HepG2 (cell line): Measurements from ENCODE around the gene GTF2F2. TPM values are rescaled to one million over a fixed set of nuclear protein-coding genes. Genes with fewer than 3 reads are reported as not detected.

Experiments used
- ATAC-seq: fragments of 200-7000 bp; cut with Tn5 transposase; 3 replicates; pipeline ENCODE4 v1.9.1; 2020; ENCODE audit warnings: mild to moderate bottlenecking, moderate library complexity
- BruUV-seq: library from RNA; stranded (reverse); fragments of 400-500 nt; replicated peaks from 2 replicates; lab custom pipeline; 2021; lab: Mats Ljungman, UMichigan
- CTCF ChIA-PET: fragments of 300-600 bp; formaldehyde crosslinking; extraction: SDS; loops from one replicate; lab custom pipeline; 2021; ENCODE audit warnings: low total read pairs, inconsistent platforms, low intra/inter-chr PET ratio; lab: Yijun Ruan, JAX
- POLR2A ChIA-PET: fragments of 350-600 bp; sonication (Branson Sonifier 250); formaldehyde crosslinking; loops from one replicate; lab custom pipeline; 2020; ENCODE audit warnings: antibody characterized with exemption, inconsistent platforms; lab: Yijun Ruan, JAX
- DNase-seq: peaks from one replicate; pipeline ENCODE4 v3.0.0-alpha.2; 2015; ENCODE audit warnings: low spot score
- FAIRE-seq: peaks from 3 replicates; lab custom pipeline; 2011; peaks lifted over from hg19 to GRCh38; lab: Jason Lieb, UNC
- H2AFZ ChIP-seq: one replicate; pipeline ENCODE4 v1.6.1; 2011; ENCODE audit warnings: low read length, inconsistent platforms
- H3K27ac ChIP-seq: fragments of 300-600 bp; 3 replicates; pipeline ENCODE4 v1.8.0; 2011; ENCODE audit warnings: mixed run types, mild to moderate bottlenecking, mixed read lengths, low read length, inconsistent platforms; ENCODE audit not compliant: insufficient read depth; ENCODE audit errors: extremely low read length
- H3K27me3 ChIP-seq, 2 experiments: fragments of 200-600 bp in 1 of 2; 2 replicates in 1 of 2; 3 replicates in 1 of 2; pipeline versions ENCODE4 v1.6.0 to v1.8.0; 2011; ENCODE audit warnings: low read length in 2 of 2, mild to moderate bottlenecking in 2 of 2, moderate library complexity in 2 of 2, inconsistent platforms in 1 of 2; ENCODE audit not compliant: insufficient read depth in 2 of 2, control insufficient read depth in 1 of 2
- H3K36me3 ChIP-seq, 2 experiments: fragments of 200-600 bp in 1 of 2; replicated peaks in 1 of 2; 2 replicates in 1 of 2; 3 replicates in 1 of 2; pipeline versions ENCODE4 v1.5.1 to v1.8.0; 2011; ENCODE audit warnings: low read length in 2 of 2, inconsistent platforms in 1 of 2; ENCODE audit not compliant: insufficient read depth in 2 of 2, control insufficient read depth in 1 of 2
- H3K4me1 ChIP-seq: 2 replicates; pipeline ENCODE4 v1.5.1; 2012; ENCODE audit warnings: low read length, inconsistent platforms; ENCODE audit not compliant: insufficient read depth
- H3K4me2 ChIP-seq: 2 replicates; pipeline ENCODE4 v1.6.0; 2011; ENCODE audit warnings: low read depth, low read length, inconsistent platforms
- H3K4me3 ChIP-seq, 3 experiments: fragments of 200-600 bp in 1 of 3; sonication (generic), shearing (Covaris generic) in 1 of 3; replicated peaks in 1 of 3; 2 replicates each; pipeline ENCODE4 v1.5.1; 2011 to 2016; ENCODE audit warnings: low read length in 3 of 3, inconsistent platforms in 2 of 3, low read depth in 2 of 3, mild to moderate bottlenecking in 2 of 3, control low read depth in 1 of 3, mixed read lengths in 1 of 3; ENCODE audit not compliant: insufficient read depth in 1 of 3
- H3K79me2 ChIP-seq: one replicate; pipeline ENCODE4 v1.6.1; 2011; ENCODE audit warnings: low read length, inconsistent platforms; ENCODE audit not compliant: insufficient read depth
- H3K9ac ChIP-seq: 2 replicates; pipeline ENCODE4 v1.6.0; 2011; ENCODE audit warnings: mild to moderate bottlenecking, low read depth, low read length, inconsistent platforms; ENCODE audit not compliant: insufficient read depth
- H3K9me3 ChIP-seq: 2 replicates; pipeline ENCODE4 v1.5.1; 2012; ENCODE audit warnings: mild to moderate bottlenecking, low read length
- H4K20me1 ChIP-seq: 2 replicates; pipeline ENCODE4 v1.6.0; 2011; ENCODE audit warnings: inconsistent platforms, mild to moderate bottlenecking, low read length, moderate library complexity; ENCODE audit not compliant: insufficient read depth
- CENPBD1 ChIP-seq: sonication (generic); formaldehyde crosslinking; IDR thresholded peaks from 2 replicates; pipeline ENCODE4 v1.8.0; 2022; ENCODE audit warnings: missing genetic modification reagents, low read depth, mild to moderate bottlenecking, borderline replicate concordance
- HHEX ChIP-seq: IDR thresholded peaks from 2 replicates; pipeline ENCODE4 v1.6.1; 2016; ENCODE audit warnings: control low read depth
- MAFK ChIP-seq, 2 experiments: IDR thresholded peaks in 1 of 2; conservative IDR thresholded peaks in 1 of 2; 2 replicates each; pipeline ENCODE4 v1.6.1; 2011; ENCODE audit warnings: improper control_type of control experiment in 2 of 2, low read length in 2 of 2
- ZMYM4 ChIP-seq: sonication (generic); formaldehyde crosslinking; IDR thresholded peaks from 2 replicates; pipeline ENCODE4 v1.8.1; 2023; ENCODE audit warnings: mild to moderate bottlenecking, missing genetic modification reagents
- ZSCAN31 ChIP-seq: sonication (generic); formaldehyde crosslinking; IDR thresholded peaks from 2 replicates; pipeline ENCODE4 v1.5.0; 2020; ENCODE audit warnings: low read depth, mild to moderate bottlenecking, missing genetic modification reagents
- WGBS: methylation state at CpG from one replicate; pipeline ENCODE4 v1.1.6; 2017; ENCODE audit warnings: low lambda C conversion rate; 5-methylcytosine and 5-hydroxymethylcytosine counted together
- in situ Hi-C: cut with HindIII; loops from 2 replicates; pipeline ENCODE4 v1.10.0; 2017; ENCODE audit warnings: low pct_unique_long_range_greater_than_20kb; ENCODE audit not compliant: extremely low pct_ligation_motif_present
- intact Hi-C: fragments of 100-400 bp; cut with micrococcal nuclease; formaldehyde crosslinking; loops from one replicate; pipeline ENCODE4 v1.10.0; 2022; ENCODE audit not compliant: unreplicated experiment
- polyA plus RNA-seq, 8 experiments: library from polyadenylated mRNA; depleted of rRNA in 3 of 8; stranded (reverse) in 7 of 8; unstranded in 1 of 8; fragments of >200 nt; fragmentation: Illumina TruSeq in 4 of 8; extraction: Trizol in 4 of 8; gene quantifications; 2 replicates each; pipeline versions ENCODE4 v1.2.1 to v1.2.3, GENCODE V29; 2011 to 2016; ENCODE audit warnings: low read depth in 4 of 8, missing spikeins in 1 of 8, mixed read lengths in 1 of 8; ENCODE audit not compliant: insufficient read depth in 1 of 8
- total RNA-seq, 5 experiments: library from RNA; depleted of rRNA; stranded (reverse); fragments of >200 nt; fragmentation: Illumina TruSeq; extraction: Trizol; gene quantifications; 2 replicates each; pipeline ENCODE4 v1.2.3, GENCODE V29; 2016; ENCODE audit warnings: low read depth in 1 of 5

GTF2F2 gene
- total and polyA plus RNA-seq, 2 of the 13 experiments (the other 11 are each of a cell fraction or from before 2014, with no cell fraction given), result 10.6 to 32.8 TPM

GRCh38 chr13:45180303-45180702, 60.0 kb downstream of the GTF2F2 start:
- no TSS peak for BruUV-seq
- no peak for DNase-seq
- Histone ChIP-seq H3K36me3 (peaks cover 0 to 11% of the 10 kb centered on the region in 2 experiments; a peak in 1 of 5 replicates), H3K9ac (no peak overlapping the region), H3K79me2 (peaks cover 3% of the 10 kb centered on the region), H4K20me1 (no peaks in the 10 kb centered on the region), H3K4me1 (peaks cover 31% of the 10 kb centered on the region), H3K4me3 (no peak overlapping the region), H3K27ac (no peak overlapping the region), H3K9me3 (no peaks in the 10 kb centered on the region), H2AFZ (no peak overlapping the region), H3K4me2 (no peak overlapping the region), H3K27me3 (no peaks in the 10 kb centered on the region)
- intact Hi-C loops (no loop called here), in situ Hi-C loops (no loop called here)
- no peak for FAIRE-seq
- ChIA-PET CTCF (no interaction called here), POLR2A (no interaction called here)
- peak in 1 of 2 experiments; percentile 5; a peak in 1 of 4 replicates for TF ChIP-seq MAFK (conservative IDR thresholded peaks at IDR 0.05 in 1 of 2, IDR thresholded peaks at IDR 0.05 in 1 of 2; ENCODE audit: low read length in 2 of 2)
- TF ChIP-seq CENPBD1 (CRISPR knock-in tag), result no peak
- no peak for TF ChIP-seq ZSCAN31 (CRISPR knock-in tag)
- 96% methylated on average over 3 of the region's 3 CpGs for WGBS
- ATAC-seq, result no peak

GRCh38 chr13:45180713-45181601, 60.6 kb downstream of the GTF2F2 start:
- H3K36me3 ChIP-seq, result peaks cover 0 to 8% of the 10 kb centered on the region in 2 experiments; a peak in 1 of 5 replicates
- FAIRE-seq (no peak), DNase-seq (no peak), ATAC-seq (no peak)
- TF ChIP-seq HHEX (CRISPR knock-in tag), result no peak
- no peak for TF ChIP-seq ZMYM4 (CRISPR knock-in tag)
- no peaks in the 10 kb centered on the region for H3K9me3 ChIP-seq
- POLR2A ChIA-PET, result no interaction called here
- in situ Hi-C loops, result no loop called here
- 99% methylated on average over 7 of the region's 7 CpGs for WGBS
- BruUV-seq, result no TSS peak
- no peak overlapping the region for H3K4me3 ChIP-seq
- no peak overlapping the region for H3K27ac ChIP-seq
- no peak overlapping the region for H3K9ac ChIP-seq
- H3K27me3 ChIP-seq, result no peaks in the 10 kb centered on the region
- H3K4me2 ChIP-seq, result no peak overlapping the region
- no peaks in the 10 kb centered on the region for H4K20me1 ChIP-seq
- intact Hi-C loops, result no loop called here
- H2AFZ ChIP-seq, result no peak overlapping the region
- CTCF ChIA-PET, result no interaction called here
- H3K79me2 ChIP-seq, result peaks cover 3% of the 10 kb centered on the region
- peaks cover 31% of the 10 kb centered on the region for H3K4me1 ChIP-seq
